Epithelial cell of alveolus of lung (primary cell): ENCODE results near the gene PREB. TPM values are rescaled to one million over a fixed set of nuclear protein-coding genes. Genes with fewer than 3 reads are reported as not detected.

ENCODE experiments used
- total RNA-seq: library from RNA; depleted of rRNA; stranded (reverse); fragments of >200 nt; gene quantifications from 2 replicates; pipeline ENCODE4 v1.2.1, GENCODE V29; 2015

Gene PREB, protein sequence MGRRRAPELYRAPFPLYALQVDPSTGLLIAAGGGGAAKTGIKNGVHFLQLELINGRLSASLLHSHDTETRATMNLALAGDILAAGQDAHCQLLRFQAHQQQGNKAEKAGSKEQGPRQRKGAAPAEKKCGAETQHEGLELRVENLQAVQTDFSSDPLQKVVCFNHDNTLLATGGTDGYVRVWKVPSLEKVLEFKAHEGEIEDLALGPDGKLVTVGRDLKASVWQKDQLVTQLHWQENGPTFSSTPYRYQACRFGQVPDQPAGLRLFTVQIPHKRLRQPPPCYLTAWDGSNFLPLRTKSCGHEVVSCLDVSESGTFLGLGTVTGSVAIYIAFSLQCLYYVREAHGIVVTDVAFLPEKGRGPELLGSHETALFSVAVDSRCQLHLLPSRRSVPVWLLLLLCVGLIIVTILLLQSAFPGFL
- 53.0 and 92.5 TPM in 2 replicates for total RNA-seq

DNA sequence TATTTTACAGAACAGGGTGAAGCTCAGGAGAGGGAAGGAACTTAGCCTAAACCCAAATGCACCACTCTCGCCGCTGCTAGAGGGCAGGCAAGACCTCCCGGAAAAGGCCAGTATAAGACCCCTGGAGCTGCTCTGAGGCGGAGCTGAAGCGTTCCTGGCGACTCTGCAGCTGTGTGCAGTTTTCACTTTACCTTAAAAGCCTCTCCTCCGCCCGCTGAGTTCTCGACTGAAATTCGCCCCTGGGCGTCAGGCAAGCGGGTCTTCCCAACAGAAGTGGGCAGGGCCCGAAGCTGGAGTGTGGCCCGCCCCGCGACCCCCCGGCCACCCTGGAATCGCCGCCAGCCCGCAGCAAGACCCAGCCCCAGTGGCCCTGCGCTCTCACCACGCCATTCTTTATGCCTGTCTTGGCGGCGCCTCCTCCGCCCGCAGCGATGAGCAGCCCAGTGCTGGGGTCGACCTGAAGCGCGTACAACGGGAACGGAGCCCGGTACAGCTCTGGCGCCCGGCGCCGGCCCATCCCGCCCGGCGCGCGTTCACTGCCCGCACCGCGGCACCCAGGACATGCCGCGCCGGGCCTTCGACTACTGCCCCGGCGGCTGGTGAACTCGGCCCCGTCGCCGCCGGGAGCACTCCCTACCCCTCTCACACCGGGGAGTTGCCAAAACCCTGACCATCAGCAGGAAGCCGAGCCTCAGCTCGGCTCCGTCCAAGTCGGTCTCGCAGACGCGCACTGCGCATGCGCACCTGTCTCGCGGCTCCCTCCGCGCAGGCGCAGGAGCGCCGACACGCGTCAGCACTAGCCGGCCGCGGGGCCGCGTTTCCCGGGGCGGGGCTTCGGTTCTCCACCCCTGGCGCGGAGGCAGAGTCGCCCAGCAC is at the start of gene PREB:
PREB (minus strand) TSS at position 732 of the 876 bp plus-strand sequence; CDS start at position 517, 215 bp downstream.

DNA sequence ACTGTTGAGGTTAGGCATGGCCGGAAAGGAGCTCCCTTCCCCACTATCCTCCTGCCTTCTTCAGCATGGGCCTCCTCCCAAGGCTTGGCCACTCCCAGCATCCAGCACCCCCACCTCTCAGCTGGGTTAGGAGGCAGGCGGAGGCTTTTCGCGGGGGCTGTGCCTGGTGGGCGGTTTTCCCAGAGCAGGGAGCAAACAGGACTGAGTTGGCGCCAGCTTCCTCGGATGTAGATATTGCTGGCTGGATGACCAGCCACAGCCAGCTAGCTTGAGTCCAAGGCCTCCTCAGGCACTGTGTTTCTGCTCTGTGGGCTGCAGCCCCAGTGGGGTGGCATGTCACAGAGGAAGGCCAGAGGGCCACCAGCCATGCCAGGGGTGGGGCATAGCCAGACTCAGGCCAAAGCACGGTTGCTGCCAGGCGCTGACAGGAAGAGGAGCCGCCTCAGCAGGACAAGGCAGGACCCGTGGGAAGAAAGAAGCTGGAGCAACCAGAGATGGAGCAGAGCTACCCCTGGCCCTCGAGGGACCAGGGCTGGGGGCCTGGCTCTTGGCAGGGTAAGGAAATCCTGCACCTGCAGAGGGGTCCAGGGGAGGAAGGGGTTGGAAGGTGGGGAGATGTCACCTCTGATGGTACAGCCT is 14.5 kb upstream of the PREB start, which contains the start of gene TCF23:
TCF23 (plus strand) TSS at position 204 of the 639 bp plus-strand sequence; CDS start at position 334, 130 bp downstream.

DNA sequence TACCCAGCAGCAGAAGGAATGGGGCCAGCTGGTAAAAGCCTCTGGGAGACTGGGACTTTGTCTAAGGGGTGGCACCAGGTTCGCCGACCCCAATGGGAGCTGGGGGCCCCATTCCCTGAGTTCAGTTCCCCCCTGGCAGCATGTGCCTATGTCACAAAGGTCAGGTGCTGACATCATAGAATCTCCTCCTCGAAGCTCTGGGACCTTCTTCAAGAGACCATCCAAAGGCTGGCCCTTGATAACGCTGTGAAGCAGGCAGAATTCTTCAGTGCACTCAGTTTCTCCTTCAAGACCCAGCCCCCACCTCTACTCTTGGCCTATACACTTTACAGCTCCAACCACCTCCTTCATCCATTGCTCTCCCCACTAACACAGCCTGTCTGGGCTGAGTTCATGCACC is 4.9 kb upstream of the PREB start, which contains the start of gene PRR30:
PRR30 (minus strand) TSS at position 101 of the 400 bp plus-strand sequence. CDS start 1,081 bp downstream, outside the sequence.

DNA sequence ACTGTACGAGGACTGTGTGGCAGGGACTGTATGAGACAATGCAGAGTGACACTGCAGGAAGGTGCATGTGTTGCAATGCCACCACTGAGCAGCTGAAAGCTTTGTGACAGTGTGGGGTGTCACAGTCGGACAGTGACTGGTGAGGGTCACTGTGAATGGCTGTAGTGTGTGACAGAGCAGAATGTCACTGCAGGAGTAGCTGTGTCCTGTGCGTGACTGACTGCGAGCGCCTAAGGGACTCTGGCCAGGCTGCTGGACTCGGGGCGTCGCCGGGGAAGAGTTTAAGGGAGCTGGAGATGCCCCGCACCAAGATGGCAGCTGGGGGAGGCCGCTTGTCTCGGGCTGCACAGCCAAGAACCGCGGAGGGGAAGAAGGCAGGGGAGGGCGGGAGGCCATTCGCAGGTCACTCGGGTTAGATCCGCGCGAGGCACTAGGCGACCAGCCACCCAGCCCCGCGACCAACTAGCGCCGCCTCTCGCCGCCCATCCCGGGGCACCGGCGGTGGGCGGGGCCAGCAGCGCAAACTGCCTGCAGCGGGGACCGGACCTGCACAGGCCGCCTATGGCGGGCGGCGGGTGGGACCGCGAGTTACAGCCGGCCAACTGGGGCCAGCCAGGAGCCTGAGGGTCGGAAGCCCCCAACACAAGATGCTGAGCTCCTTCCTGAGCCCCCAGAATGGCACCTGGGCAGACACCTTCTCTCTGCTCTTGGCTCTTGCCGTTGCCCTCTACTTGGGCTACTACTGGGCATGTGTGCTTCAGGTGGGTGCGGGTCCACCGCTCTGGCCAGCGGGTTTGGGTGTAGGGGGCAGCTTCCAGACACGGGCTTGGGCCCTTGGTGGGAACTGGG is 10.9 kb downstream of the PREB start, which contains the start of gene ABHD1:
ABHD1 (plus strand) TSS at position 514 of the 849 bp plus-strand sequence; CDS start at position 648, 134 bp downstream.

DNA sequence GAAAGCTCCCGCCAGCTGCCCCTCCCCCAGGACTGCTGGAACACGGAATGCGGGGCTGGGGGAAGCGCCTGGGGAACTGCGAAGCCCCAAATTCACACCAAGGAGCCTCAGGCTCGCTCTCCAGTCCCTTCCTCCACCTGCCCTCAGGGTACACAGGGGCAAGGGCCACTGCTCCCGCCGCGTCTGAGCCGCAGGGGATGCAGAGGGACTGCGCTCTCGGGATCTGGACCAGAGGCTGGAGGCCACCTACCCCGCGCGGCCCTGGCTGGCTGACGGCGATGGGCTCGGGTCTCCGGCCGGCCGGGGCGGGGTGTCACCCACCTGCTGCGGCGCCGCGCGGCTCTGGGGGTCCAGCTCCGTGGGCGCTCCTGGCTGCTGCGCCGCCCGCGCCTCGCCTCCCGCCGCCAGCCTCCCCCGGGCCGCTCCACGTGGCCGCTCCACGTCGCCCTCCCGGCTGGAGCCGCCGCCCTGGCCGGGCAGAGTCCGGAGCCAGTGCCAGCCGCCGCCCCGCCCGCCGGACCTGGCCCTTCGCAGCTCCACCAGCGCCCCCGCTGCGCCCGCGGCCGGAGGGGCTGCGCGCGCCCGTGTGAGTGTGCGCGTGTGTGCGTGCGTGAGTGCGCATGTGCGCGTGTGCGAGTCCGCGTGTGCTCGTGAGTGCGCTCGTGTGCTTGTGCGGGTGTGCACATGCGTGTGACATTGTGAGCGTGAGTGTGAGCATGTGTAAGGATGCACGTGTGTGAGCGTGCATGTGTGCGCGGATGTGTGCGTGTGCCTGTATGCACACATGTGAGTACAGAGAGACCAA is 15.7 kb downstream of the PREB start, which contains the start of gene CGREF1:
CGREF1 (minus strand) TSS at position 604 of the 805 bp plus-strand sequence. CDS start 14,762 bp downstream, outside the sequence.

DNA sequence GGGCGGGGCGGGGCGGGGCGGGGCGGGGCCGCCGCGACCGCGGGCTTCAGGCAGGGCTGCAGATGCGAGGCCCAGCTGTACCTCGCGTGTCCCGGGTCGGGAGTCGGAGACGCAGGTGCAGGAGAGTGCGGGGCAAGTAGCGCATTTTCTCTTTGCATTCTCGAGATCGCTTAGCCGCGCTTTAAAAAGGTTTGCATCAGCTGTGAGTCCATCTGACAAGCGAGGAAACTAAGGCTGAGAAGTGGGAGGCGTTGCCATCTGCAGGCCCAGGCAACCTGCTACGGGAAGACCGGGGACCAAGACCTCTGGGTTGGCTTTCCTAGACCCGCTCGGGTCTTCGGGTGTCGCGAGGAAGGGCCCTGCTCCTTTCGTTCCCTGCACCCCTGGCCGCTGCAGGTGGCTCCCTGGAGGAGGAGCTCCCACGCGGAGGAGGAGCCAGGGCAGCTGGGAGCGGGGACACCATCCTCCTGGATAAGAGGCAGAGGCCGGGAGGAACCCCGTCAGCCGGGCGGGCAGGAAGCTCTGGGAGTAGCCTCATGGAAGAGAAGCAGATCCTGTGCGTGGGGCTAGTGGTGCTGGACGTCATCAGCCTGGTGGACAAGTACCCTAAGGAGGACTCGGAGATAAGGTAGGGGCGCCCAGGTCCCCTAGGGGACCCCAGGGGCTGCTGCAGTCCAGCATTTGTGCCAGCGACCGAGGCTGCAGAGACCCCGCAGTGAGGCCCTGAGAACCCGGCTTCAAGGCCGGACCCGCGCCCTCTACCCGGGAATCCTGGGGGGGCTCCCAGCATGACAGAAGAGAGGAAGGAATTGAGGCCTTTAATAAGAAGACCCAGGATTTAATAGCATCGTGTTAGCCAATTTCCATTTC is 47.5 kb downstream of the PREB start, which contains the start of gene KHK:
KHK (plus strand) TSS at position 49 of the 870 bp plus-strand sequence; CDS start at position 537, 488 bp downstream.

Other genes with a start within 250 kb of the PREB start
- gene MAPRE3, start 164.0 kb downstream of the PREB start, total RNA-seq = 4.9 and 9.7 TPM in 2 replicates
- gene TMEM214, start 101.7 kb downstream of the PREB start, total RNA-seq = 48.9 and 66.5 TPM in 2 replicates
- 22.6 and 24.6 TPM in 2 replicates for gene AGBL5, start 83.0 kb downstream of the PREB start, total RNA-seq
- gene OST4, start 63.0 kb downstream of the PREB start, total RNA-seq = 364 and 815 TPM in 2 replicates
- gene EMILIN1, start 56.0 kb downstream of the PREB start, total RNA-seq = 546 and 790 TPM in 2 replicates
- 0.24 and 1.0 TPM in 2 replicates for gene KHK, start 47.9 kb downstream of the PREB start, total RNA-seq
- gene CGREF1, start 15.5 kb downstream of the PREB start, total RNA-seq = 1.2 and 4.6 TPM in 2 replicates
- gene ABHD1, start 10.8 kb downstream of the PREB start, total RNA-seq = not detected in 2 replicates
- not detected in 2 replicates for gene PRR30, start 4.8 kb upstream of the PREB start, total RNA-seq
- not detected in 2 replicates for gene TCF23, start 14.4 kb upstream of the PREB start, total RNA-seq
- gene ATRAID, start 77.4 kb upstream of the PREB start, total RNA-seq = 225 and 250 TPM in 2 replicates
- 18.3 and 26.0 TPM in 2 replicates for gene SLC5A6, start 77.6 kb upstream of the PREB start, total RNA-seq
- gene CAD, start 82.7 kb upstream of the PREB start, total RNA-seq = 22.5 and 42.7 TPM in 2 replicates
- not detected in 2 replicates for gene SLC30A3, start 128.4 kb upstream of the PREB start, total RNA-seq
- not detected in 2 replicates for gene DNAJC5G, start 140.8 kb upstream of the PREB start, total RNA-seq
- gene TRIM54, start 147.8 kb upstream of the PREB start, total RNA-seq = 0.24 TPM in 1 of 2 replicates, not detected in the other
- gene UCN, start 173.8 kb upstream of the PREB start, total RNA-seq = 1.0 and 11.3 TPM in 2 replicates
- gene MPV17, start 188.5 kb upstream of the PREB start, total RNA-seq = 80.7 and 88.8 TPM in 2 replicates
- gene GTF3C2, start 222.1 kb upstream of the PREB start, total RNA-seq = 44.7 and 50.6 TPM in 2 replicates
- gene EIF2B4, start 235.7 kb upstream of the PREB start, total RNA-seq = 25.9 and 29.5 TPM in 2 replicates
- 77.5 and 138 TPM in 2 replicates for gene SNX17, start 236.0 kb upstream of the PREB start, total RNA-seq
- gene ZNF513, start 246.1 kb upstream of the PREB start, total RNA-seq = 5.9 and 6.7 TPM in 2 replicates